Thoracic aorta (tissue), 2 donors: Measurements from ENCODE around the gene LRMDA. TPM values are rescaled to one million over a fixed set of nuclear protein-coding genes. Genes with fewer than 3 reads are reported as not detected.

Experiments used
- ATAC-seq: fragments of 150-250 bp; one replicate; pipeline ENCODE4 v1.8.0; 2017; ENCODE audit warnings: low read depth; ENCODE audit not compliant: insufficient number of reproducible peaks, low FRiP score
- DNase-seq: peaks from one replicate; pipeline ENCODE4 v3.0.0-alpha.2; 2020; ENCODE audit warnings: low spot score
- H3K27ac ChIP-seq, 2 donors: fragments of 200-600 bp; sonication (generic); 1 replicate in 1 of 2; 2 replicates in 1 of 2; pipeline ENCODE4 v1.5.1; 2016; ENCODE audit warnings: mild to moderate bottlenecking in 2 of 2, moderate library complexity in 2 of 2
- H3K27me3 ChIP-seq: fragments of 200-600 bp; sonication (generic); replicated peaks from 2 replicates; pipeline ENCODE4 v1.6.0; 2016; ENCODE audit warnings: mild to moderate bottlenecking; ENCODE audit not compliant: insufficient read depth
- H3K36me3 ChIP-seq: fragments of 200-600 bp; sonication (generic); one replicate; pipeline ENCODE4 v1.5.1; 2016
- H3K4me1 ChIP-seq, 2 donors: fragments of 200-600 bp; sonication (generic); 1 replicate in 1 of 2; 2 replicates in 1 of 2; pipeline versions ENCODE4 v1.5.1 to v1.6.0; 2016; ENCODE audit warnings: low read depth in 2 of 2, mild to moderate bottlenecking in 1 of 2; ENCODE audit not compliant: control insufficient read depth in 1 of 2
- H3K4me3 ChIP-seq: fragments of 200-600 bp; sonication (generic); 2 replicates; pipeline ENCODE4 v1.5.1; 2016; ENCODE audit warnings: mild to moderate bottlenecking
- H3K9me3 ChIP-seq: fragments of 200-600 bp; sonication (generic); 2 replicates; pipeline ENCODE4 v1.5.1; 2016
- CTCF ChIP-seq: fragments of 200-600 bp; sonication (generic); IDR thresholded peaks from one replicate; pipeline ENCODE4 v1.5.1; 2019; ENCODE audit warnings: antibody characterized with exemption
- total RNA-seq, 2 donors: library from RNA; depleted of rRNA; stranded (reverse); fragments of >200 nt; gene quantifications; one replicate each; pipeline versions ENCODE4 v1.1.0 to v1.2.3, GENCODE V29; 2016

LRMDA gene
- total RNA-seq, 2 donors from 2014 or later = 8.3 to 36.6 TPM

GRCh38 chr10:75858339-75858738 lies 426.9 kb downstream of the LRMDA start:
- ATAC-seq = no peak
- no peak for DNase-seq

GRCh38 chr10:75859141-75859540 lies 427.7 kb downstream of the LRMDA start:
- no peaks in the 10 kb centered on the region for H3K27me3 ChIP-seq
- no peak for TF ChIP-seq CTCF
- H3K9me3 ChIP-seq = no peaks in the 10 kb centered on the region
- H3K36me3 ChIP-seq = no peaks in the 10 kb centered on the region
- no peak overlapping the region for H3K4me3 ChIP-seq
- no peak for DNase-seq
- no peak for ATAC-seq
- no peak overlapping the region for H3K27ac ChIP-seq
- H3K4me1 ChIP-seq = no peaks in the 10 kb centered on the region

More at GRCh38 chr10:75858339-75858738, 426.9 kb downstream of the LRMDA start:
- H3K4me3 ChIP-seq = no peak overlapping the region
- no peaks in the 10 kb centered on the region for H3K36me3 ChIP-seq
- no peaks in the 10 kb centered on the region for H3K9me3 ChIP-seq
- no peak overlapping the region for H3K27ac ChIP-seq
- H3K4me1 ChIP-seq = no peaks in the 10 kb centered on the region
- no peak for TF ChIP-seq CTCF
- H3K27me3 ChIP-seq = no peaks in the 10 kb centered on the region

GRCh38 chr10:75860009-75860408 lies 428.6 kb downstream of the LRMDA start:
- DNase-seq = no peak

GRCh38 chr10:75861582-75861981 lies 430.2 kb downstream of the LRMDA start:
- Histone ChIP-seq H3K27me3 (no peaks in the 10 kb centered on the region), H3K4me1 (no peaks in the 10 kb centered on the region), H3K27ac (no peak overlapping the region), H3K36me3 (no peaks in the 10 kb centered on the region), H3K4me3 (no peak overlapping the region), H3K9me3 (no peaks in the 10 kb centered on the region)
- ATAC-seq = no peak
- TF ChIP-seq CTCF = no peak
- DNase-seq = no peak

More at GRCh38 chr10:75860009-75860408, 428.6 kb downstream of the LRMDA start:
- TF ChIP-seq CTCF = no peak
- no peaks in the 10 kb centered on the region for H3K4me1 ChIP-seq
- no peaks in the 10 kb centered on the region for H3K9me3 ChIP-seq
- no peaks in the 10 kb centered on the region for H3K27me3 ChIP-seq
- no peaks in the 10 kb centered on the region for H3K36me3 ChIP-seq
- H3K4me3 ChIP-seq = no peak overlapping the region
- no peak for ATAC-seq
- H3K27ac ChIP-seq = no peak overlapping the region

- Histone ChIP-seq H3K4me3 (no peak overlapping the region), H3K36me3 (no peaks in the 10 kb centered on the region), H3K27ac (no peak overlapping the region), H3K4me1 (no peaks in the 10 kb centered on the region), H3K27me3 (no peaks in the 10 kb centered on the region), H3K9me3 (no peaks in the 10 kb centered on the region)
- TF ChIP-seq CTCF = no peak
- ATAC-seq (no peak), DNase-seq (no peak)
Measured at GRCh38 chr10:75862935-75863334, 431.5 kb downstream of the LRMDA start.
